OCI-LY3 (cell line): ENCODE results near the gene CCDC167.

ENCODE experiments used
- EZH2phosphoT487 ChIP-seq: fragments of 200-600 bp; shearing (Covaris generic); IDR thresholded peaks from 2 replicates; pipeline ENCODE4 v1.6.1; 2018; ENCODE audit warnings: antibody characterized with exemption, mixed run types, low read depth
- TF ChIP-seq, protein P1 (sequence below): fragments of 200-600, 300-600 bp; sonication (generic); IDR thresholded peaks from 2 replicates; pipeline ENCODE4 v1.5.1; 2014; ENCODE audit warnings: antibody characterized with exemption, low read length, low read depth

DNA sequence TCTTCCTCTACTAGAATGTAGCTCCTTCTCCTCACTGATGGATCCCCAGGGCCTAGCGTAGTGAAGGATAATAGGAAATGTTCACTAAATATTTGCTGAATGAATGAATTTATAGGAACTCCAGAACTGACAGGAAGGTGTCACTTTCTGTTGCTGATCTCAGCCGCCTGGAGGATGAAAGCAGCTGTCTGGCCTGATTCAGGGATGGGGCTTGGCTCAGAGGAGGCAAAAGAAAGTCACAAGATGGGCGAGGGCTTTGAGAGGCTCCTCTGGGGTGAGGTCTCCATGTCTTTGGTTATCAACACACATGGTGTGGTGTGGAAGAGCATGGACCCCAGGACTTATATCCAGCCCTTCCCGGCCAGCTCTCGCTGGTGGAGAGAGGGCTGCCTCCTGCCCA, 11.5 kb upstream of the CCDC167 start:
- TF ChIP-seq, protein P1, sequence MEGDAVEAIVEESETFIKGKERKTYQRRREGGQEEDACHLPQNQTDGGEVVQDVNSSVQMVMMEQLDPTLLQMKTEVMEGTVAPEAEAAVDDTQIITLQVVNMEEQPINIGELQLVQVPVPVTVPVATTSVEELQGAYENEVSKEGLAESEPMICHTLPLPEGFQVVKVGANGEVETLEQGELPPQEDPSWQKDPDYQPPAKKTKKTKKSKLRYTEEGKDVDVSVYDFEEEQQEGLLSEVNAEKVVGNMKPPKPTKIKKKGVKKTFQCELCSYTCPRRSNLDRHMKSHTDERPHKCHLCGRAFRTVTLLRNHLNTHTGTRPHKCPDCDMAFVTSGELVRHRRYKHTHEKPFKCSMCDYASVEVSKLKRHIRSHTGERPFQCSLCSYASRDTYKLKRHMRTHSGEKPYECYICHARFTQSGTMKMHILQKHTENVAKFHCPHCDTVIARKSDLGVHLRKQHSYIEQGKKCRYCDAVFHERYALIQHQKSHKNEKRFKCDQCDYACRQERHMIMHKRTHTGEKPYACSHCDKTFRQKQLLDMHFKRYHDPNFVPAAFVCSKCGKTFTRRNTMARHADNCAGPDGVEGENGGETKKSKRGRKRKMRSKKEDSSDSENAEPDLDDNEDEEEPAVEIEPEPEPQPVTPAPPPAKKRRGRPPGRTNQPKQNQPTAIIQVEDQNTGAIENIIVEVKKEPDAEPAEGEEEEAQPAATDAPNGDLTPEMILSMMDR = no peak
- no peak for TF ChIP-seq EZH2phosphoT487
